Stimulated activated CD4-positive, alpha-beta T cell treated with anti-CD3 and anti-CD28 coated beads, Interleukin-1b, Interleukin-23, amount 100 ng/mL, for 48 hours (primary cell): ENCODE measurements around the gene KCNH1.

Experiments used
- DNase-seq: peaks from one replicate; pipeline ENCODE4 v3.0.0-alpha.2; 2020

KCNH1 gene

DNA sequence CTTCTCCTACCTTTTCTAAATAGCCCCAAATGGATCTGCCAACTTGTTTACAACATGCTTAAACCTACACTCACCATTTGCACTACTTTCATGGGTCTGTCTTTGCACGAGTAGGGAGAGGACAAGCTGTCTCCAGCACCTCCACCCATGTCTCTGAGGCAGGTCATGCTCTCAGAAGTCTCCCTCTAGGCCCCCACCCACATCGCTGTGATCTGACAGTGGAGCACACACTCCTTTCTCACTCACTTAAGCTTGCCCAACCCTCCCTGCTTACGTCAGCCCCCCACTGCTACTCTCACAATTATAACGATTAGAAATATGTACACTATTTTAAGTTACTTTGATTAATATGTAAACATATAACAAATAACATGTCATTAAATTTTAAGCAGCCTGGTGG lies 141.1 kb downstream of the KCNH1 start:
- no peak for DNase-seq

DNA sequence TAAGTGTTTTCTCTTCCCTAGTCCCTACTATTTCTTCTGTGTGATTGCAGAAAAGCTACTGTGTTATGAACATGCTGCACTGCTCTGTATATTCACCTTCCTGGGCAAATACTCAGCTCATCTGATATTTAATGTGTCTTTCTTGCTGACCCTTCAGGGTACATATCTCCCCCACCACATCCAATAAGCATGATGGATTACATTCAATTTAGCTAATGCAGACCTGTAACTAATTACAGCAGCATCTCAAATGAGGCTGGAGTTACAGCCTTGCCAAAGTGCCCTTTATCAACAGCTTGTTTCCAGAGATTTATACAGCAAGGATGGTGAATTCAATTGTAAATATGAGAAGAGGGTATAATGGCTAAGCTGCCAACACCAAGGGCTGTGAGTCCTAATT lies 144.0 kb downstream of the KCNH1 start:
- no peak for DNase-seq

DNA sequence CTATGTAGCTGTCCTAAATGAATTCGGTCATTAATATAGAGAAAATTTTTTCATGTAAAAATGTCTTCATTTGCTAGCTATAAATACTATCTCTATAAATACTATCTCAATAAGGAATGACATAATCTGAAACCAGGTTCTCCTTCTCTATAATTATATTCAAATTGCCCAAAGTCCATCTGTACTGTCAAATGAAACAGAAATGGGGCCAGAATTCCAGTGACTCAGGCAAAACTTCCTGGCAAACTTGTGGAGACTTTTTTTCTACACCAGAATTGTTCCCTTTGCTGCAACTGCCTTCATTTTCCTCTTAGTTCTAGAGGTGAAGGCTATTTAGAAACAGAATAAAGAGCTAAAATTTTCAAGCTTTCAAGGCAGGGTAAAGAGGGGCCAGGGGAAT lies 152.5 kb downstream of the KCNH1 start:
- no peak for DNase-seq

DNA sequence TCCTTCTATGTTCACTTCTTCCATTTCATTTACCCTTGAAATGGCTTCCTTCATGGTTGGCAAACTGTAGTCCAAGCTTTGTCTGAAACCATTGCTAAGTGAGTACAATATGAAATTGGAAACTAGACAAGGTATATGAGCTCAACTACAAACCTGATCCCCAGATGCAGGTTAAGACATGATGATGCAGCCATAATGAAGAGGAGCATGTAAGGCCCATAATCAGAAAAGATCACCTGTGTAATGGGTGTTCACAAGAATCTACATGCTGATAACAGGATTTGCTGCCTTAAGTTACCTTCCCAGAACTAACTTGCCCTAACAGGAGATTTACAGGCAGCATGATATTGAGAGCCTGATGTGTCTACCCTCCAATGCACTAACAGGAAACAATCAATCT lies 153.9 kb downstream of the KCNH1 start:
- no peak for DNase-seq

GRCh38 chr1:210978974-210979354 lies 155.0 kb downstream of the KCNH1 start:
- DNase-seq = no peak

DNA sequence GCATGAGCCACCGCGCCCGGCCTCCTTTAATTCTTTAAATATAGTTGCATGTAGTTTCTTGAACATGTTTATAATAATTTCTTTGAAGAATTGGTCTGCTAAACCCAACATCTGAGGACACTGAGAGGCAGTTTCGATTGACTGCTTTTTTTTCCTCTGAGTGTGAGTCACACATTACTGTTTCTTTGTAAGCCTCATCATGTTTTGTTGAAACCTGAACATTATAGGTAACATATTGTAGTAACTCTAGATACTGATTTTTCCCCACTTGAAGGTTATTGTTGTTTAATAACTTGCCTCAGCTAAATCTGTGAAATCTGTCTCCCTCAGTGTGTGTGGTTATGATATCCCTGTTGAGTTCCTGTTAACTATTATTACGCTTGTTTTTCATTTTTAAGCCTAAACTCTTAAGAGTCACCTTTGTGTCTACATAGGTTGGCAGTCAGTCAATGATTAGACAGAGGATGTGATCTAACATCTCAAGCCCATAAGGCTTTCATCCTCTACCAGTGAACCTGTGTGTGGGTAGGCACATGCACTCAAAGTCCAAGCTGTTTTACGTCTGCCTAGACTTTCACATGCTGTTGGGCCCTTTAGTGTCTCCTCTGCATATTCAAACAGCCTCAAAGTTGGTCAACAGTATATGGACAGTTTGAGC lies 155.5 kb downstream of the KCNH1 start:
- no peak for DNase-seq

- DNase-seq = no peak
These were observed 182.7 kb downstream of the KCNH1 start for GRCh38 chr1:210951279-210951678.

DNA sequence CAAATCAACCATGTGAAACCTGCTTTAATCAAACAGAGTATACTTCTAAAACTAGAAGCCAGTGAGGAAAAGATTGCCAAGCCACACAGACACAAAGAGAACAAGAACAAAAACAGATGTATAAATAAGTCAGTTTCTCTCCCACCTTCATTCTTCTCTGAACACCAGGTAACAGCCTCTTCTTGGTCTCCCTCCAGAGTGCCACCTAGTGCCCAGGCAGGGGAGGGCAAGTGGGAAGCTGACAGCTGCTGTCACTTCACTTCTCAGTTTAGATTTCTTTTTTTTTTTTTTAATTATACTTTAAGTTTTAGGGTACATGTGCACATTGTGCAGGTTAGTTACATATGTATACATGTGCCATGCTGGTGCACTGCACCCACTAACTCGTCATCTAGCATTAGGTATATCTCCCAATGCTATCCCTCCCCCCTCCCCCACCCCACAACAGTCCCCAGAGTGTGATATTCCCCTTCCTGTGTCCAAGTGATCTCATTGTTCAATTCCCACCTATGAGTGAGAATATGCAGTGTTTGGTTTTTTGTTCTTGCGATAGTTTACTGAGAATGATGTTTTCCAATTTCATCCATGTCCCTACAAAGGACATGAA lies 183.9 kb downstream of the KCNH1 start:
- DNase-seq = peak; percentile 55

DNA sequence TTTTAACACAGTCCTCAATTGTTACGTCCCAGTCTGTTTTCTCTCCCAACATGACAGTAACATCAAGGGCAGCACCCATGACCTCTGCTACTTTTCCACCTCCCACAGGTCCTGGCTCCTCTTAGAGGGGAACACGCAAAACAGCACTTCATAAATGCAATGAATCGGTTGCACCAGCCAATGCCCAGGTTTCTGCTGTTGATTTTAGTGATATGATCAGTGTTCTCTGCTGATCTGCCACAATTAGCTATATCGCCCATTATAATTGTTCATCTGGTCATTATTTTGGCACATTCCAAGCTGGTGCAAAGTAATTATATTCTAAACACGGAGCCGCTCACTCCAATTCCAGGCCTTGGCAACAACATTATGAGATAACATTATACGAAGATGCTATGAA lies 184.5 kb downstream of the KCNH1 start:
- DNase-seq = no peak

DNA sequence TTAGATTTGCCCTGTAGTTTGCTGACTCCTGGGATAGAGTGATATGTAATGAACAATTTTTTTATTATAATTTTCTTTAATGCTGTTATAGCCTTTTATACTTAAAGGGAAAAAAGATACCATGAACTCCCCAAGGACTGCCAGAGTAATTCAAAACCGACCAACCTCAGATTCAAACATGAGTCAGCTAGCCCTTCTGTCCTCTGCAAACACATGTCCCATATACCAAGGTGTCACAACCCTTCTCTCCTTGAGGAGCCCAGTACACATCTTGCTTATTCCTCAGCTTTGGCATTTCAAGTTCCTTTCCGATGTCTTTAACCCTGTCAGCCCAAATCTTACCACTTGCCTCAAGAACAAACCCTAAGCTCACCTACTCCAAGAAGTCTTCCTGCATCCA lies 184.9 kb downstream of the KCNH1 start:
- DNase-seq = no peak

GRCh38 chr1:210944252-210944651 lies 189.7 kb downstream of the KCNH1 start:
- no peak for DNase-seq

DNA sequence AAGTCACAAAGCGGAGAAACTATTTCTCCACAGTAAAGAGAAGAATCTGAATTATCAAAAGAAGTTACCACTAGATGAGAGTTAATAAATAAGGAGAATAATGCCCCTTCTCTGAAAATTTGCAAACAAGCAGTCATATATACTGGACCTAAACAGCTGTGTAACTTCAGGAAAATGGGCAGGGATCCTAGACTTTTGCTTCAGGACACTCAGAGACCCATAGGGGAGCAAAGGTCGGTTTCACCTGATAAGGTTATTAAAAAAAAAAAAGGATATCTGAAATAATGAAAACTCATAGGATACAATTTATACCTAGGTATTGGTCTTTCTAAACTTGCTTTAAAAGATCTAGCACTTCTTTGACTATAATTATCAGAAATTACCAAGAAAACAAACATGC lies 191.4 kb downstream of the KCNH1 start:
- no peak for DNase-seq

GRCh38 chr1:210940081-210940617 lies 193.8 kb downstream of the KCNH1 start:
- no peak for DNase-seq

- no peak for DNase-seq
These were observed 195.5 kb downstream of the KCNH1 start for GRCh38 chr1:210938416-210938925.

DNA sequence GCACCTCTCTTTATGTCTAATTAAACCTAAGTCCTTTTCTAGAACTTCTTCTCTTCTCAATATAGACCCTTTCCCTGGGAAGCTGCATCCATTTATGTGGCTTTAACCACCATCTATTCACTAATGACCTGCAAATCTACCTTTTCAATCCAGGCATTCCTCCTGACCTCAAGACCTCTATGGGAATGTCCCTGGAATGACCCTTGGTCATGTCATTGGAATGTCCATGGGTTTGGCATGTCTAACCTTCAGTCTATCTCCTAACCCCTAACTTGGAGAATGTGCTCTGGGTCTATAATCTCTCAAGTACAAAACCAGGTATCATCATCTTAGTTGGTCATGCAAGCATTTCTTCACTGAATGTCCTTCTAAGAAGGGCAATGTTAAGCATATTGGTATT lies 196.1 kb downstream of the KCNH1 start:
- no peak for DNase-seq

GRCh38 chr1:210935905-210936304 lies 198.0 kb downstream of the KCNH1 start:
- DNase-seq = no peak

DNA sequence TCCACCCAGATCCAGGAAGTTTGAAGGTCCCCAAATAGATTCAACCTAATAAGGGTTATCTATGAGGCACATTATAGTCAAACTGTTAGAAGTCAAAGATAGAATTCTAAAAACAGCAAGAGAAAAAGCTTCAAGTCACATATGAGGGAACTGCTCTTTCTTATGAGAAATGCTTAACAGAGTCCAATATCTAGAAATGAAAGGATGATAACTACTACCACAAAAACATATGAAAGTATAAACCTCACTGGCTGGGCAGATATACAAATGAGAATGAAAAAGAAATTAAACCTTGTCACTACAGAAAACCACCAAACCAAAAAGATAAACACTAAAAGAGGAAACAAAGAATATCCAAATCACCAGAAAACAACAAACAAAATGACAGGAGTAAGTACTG lies 201.8 kb downstream of the KCNH1 start:
- DNase-seq = no peak

DNA sequence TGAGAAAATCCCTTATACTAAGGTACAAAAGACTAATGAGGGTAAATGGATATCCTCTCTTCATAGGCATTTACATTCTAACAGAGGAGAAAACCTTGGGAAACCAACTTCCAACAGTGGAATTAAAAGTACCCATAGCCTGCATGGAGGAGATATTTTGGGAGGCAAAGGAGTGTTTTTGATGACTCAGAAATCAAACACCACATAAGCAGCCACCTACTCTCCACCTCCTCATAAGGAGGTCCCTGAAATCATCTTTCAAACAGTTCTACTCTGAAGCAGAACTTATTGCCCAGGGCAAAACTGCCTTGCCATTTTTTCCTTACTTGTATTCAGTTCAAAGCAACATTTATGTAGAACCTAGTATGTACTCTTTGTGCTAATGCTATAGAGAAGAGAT lies 211.3 kb downstream of the KCNH1 start:
- DNase-seq = no peak

- DNase-seq = no peak
These were observed 212.9 kb downstream of the KCNH1 start for GRCh38 chr1:210920716-210921694.

- no peak for DNase-seq
These were observed 213.7 kb downstream of the KCNH1 start for GRCh38 chr1:210920258-210920657.

GRCh38 chr1:210918893-210919292 lies 215.1 kb downstream of the KCNH1 start:
- DNase-seq = no peak

- no peak for DNase-seq
These were observed 216.3 kb downstream of the KCNH1 start for GRCh38 chr1:210917560-210918169.

DNA sequence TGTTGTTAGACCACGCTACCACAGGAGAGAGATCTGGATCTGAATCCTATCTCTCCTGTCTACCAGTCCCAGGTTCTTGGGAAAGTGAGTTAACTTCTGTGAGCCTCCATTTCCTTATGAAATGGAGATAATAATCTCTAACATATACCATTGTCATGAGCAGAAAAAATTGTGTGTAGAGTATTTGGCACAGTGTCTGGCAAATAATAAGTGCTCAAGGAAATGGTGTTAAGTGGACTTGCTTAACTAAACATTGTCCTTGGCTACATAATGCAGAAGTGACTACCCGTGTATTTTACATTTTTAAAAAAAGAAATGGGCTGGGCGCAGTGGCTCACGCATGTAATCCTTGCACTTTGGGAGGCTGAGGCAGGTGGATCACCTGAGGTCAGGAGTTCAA lies 217.4 kb downstream of the KCNH1 start:
- DNase-seq = no peak
